PC-3 (cell line): Measurements from ENCODE around the gene HIPK2. TPM values are rescaled to one million over a fixed set of nuclear protein-coding genes. Genes with fewer than 3 reads are reported as not detected.

Experiments
- ATAC-seq: fragments of 200-7000 bp; cut with Tn5 transposase; 2 replicates; pipeline ENCODE4 v1.9.1; 2020; ENCODE audit warnings: mild to moderate bottlenecking, moderate library complexity
- BruUV-seq: library from RNA; stranded (reverse); fragments of 400-500 nt; replicated peaks from 2 replicates; lab custom pipeline; 2021; lab: Mats Ljungman, UMichigan
- CTCF ChIA-PET: fragments of 300-600 bp; sonication (Branson Sonifier 250); formaldehyde crosslinking; loops from one replicate; lab custom pipeline; 2022; ENCODE audit warnings: antibody characterized with exemption; lab: Charles Lee
- POLR2A ChIA-PET: fragments of 300-600 bp; sonication (Branson Sonifier 250); formaldehyde crosslinking; loops from one replicate; lab custom pipeline; 2022; ENCODE audit warnings: antibody characterized with exemption; ENCODE audit not compliant: unreplicated experiment; lab: Charles Lee
- DNase-seq: peaks from one replicate; pipeline ENCODE4 v3.0.0-alpha.2; 2015
- H2AFZ ChIP-seq: fragments of 300-600 bp; sonication (generic); 2 replicates; pipeline ENCODE4 v1.6.0; 2016; ENCODE audit warnings: antibody characterized with exemption, low read length
- H3F3A ChIP-seq: fragments of 300-600 bp; sonication (generic); one replicate; pipeline ENCODE4 v1.6.0; 2017; ENCODE audit warnings: antibody characterized with exemption, low read length, control low read depth, mild to moderate bottlenecking; ENCODE audit not compliant: unreplicated experiment
- H3K27ac ChIP-seq: fragments of 300-600 bp; sonication (generic); 2 replicates; pipeline ENCODE4 v1.5.1; 2016; ENCODE audit warnings: mild to moderate bottlenecking, low read length
- H3K27me3 ChIP-seq: fragments of 300-600 bp; sonication (generic); 2 replicates; pipeline ENCODE4 v1.6.1; 2016; ENCODE audit warnings: low read length, mixed read lengths
- H3K36me3 ChIP-seq: fragments of 300-600 bp; sonication (generic); 2 replicates; pipeline ENCODE4 v1.6.1; 2016; ENCODE audit warnings: low read depth, mixed run types, low read length, mixed read lengths
- H3K4me1 ChIP-seq: fragments of 300-600 bp; sonication (generic); 2 replicates; pipeline ENCODE4 v1.5.1; 2016; ENCODE audit warnings: low read length; ENCODE audit not compliant: insufficient read depth
- H3K4me2 ChIP-seq: fragments of 300-600 bp; sonication (generic); 2 replicates; pipeline ENCODE4 v1.6.0; 2016; ENCODE audit warnings: low read length
- H3K4me3 ChIP-seq: fragments of 300-600 bp; sonication (generic); 2 replicates; pipeline ENCODE4 v1.5.1; 2016; ENCODE audit warnings: mild to moderate bottlenecking, low read length, mixed read lengths
- H3K79me2 ChIP-seq: fragments of 300-600 bp; sonication (generic); 2 replicates; pipeline ENCODE4 v1.6.1; 2017; ENCODE audit warnings: low read length, mixed read lengths
- H3K9ac ChIP-seq: fragments of 300-600 bp; sonication (generic); 2 replicates; pipeline ENCODE4 v1.6.0; 2016; ENCODE audit warnings: mild to moderate bottlenecking, low read length
- H3K9me2 ChIP-seq: fragments of 300-600 bp; sonication (generic); replicated peaks from 2 replicates; pipeline ENCODE4 v1.6.1; 2016; ENCODE audit warnings: mixed run types, low read length, mixed read lengths
- H3K9me3 ChIP-seq: fragments of 300-600 bp; sonication (generic); 2 replicates; pipeline ENCODE4 v1.6.1; 2016; ENCODE audit warnings: low read length, mixed read lengths
- H4K20me1 ChIP-seq: fragments of 300-600 bp; sonication (generic); 2 replicates; pipeline ENCODE4 v1.6.1; 2016; ENCODE audit warnings: low read length, mixed read lengths
- EZH2 ChIP-seq: fragments of 300-600 bp; sonication (generic); IDR thresholded peaks from one replicate; pipeline ENCODE4 v1.6.1; 2017; ENCODE audit warnings: antibody characterized with exemption, mild to moderate bottlenecking, low read length; ENCODE audit not compliant: unreplicated experiment
- EZH2phosphoT487 ChIP-seq: fragments of 300-600 bp; sonication (generic); IDR thresholded peaks from 2 replicates; pipeline ENCODE4 v1.6.1; 2018; ENCODE audit warnings: mild to moderate bottlenecking, antibody characterized with exemption, low read length, borderline replicate concordance
- intact Hi-C: fragments of 100-400 bp; cut with micrococcal nuclease; formaldehyde crosslinking; loops from 2 replicates; pipeline ENCODE4 v1.9.0; 2023
- total RNA-seq: library from RNA; depleted of rRNA; stranded (reverse); fragments of >200 nt; gene quantifications from 2 replicates; pipeline ENCODE4 v1.2.3, GENCODE V29; 2014
- TF ChIP-seq, protein P1 (sequence below): fragments of 300-600 bp; sonication (generic); conservative IDR thresholded peaks from 2 replicates; pipeline ENCODE4 v1.5.1; 2017; ENCODE audit warnings: antibody characterized with exemption, low read depth, mild to moderate bottlenecking, low read length

HIPK2 gene
- total RNA-seq, 1 experiment from 2014 or later: 38.1 TPM

- ChIA-PET CTCF (interaction anchor here (0.5 to 1.1 kb wide), 4 partner anchors 8 to 122 kb away, joined by 3 to 6 read pairs (median 3); no protein-coding TSS in a partner anchor), POLR2A (interaction anchor here (0.6 to 1.0 kb wide), 3 partner anchors 8 to 379 kb away, joined by 3 to 9 read pairs (median 3); no protein-coding TSS in a partner anchor)
- Histone ChIP-seq H3K4me1 (peaks cover 70% of the 10 kb centered on the region), H3K79me2 (peaks cover 44% of the 10 kb centered on the region), H3K9ac (peak overlapping the region; percentile 100), H3K9me2 (no peaks in the 10 kb centered on the region), H3K4me3 (peak overlapping the region; percentile 17; the same call in 1 of the 2 replicates), H4K20me1 (no peaks in the 10 kb centered on the region), H3K27me3 (no peaks in the 10 kb centered on the region), H2AFZ (no peak overlapping the region), H3K36me3 (0 out of 2 replicates have a peak, but pooled peaks cover 24% of the 10 kb centered on the region), H3K27ac (peak overlapping the region; percentile 100), H3K4me2 (peak overlapping the region; percentile 67), H3F3A (peaks cover 24% of the 10 kb centered on the region), H3K9me3 (no peaks in the 10 kb centered on the region)
- peak; percentile 89 for DNase-seq
- intact Hi-C loops: loop anchor here (1.0 to 2.0 kb wide), 4 partner anchors 8 to 91 kb away; no protein-coding TSS in a partner anchor
- peak; percentile 48 for ATAC-seq
- BruUV-seq: no TSS peak
- TF ChIP-seq EZH2 (no peak), EZH2phosphoT487 (no peak)
- TF ChIP-seq, protein P1, sequence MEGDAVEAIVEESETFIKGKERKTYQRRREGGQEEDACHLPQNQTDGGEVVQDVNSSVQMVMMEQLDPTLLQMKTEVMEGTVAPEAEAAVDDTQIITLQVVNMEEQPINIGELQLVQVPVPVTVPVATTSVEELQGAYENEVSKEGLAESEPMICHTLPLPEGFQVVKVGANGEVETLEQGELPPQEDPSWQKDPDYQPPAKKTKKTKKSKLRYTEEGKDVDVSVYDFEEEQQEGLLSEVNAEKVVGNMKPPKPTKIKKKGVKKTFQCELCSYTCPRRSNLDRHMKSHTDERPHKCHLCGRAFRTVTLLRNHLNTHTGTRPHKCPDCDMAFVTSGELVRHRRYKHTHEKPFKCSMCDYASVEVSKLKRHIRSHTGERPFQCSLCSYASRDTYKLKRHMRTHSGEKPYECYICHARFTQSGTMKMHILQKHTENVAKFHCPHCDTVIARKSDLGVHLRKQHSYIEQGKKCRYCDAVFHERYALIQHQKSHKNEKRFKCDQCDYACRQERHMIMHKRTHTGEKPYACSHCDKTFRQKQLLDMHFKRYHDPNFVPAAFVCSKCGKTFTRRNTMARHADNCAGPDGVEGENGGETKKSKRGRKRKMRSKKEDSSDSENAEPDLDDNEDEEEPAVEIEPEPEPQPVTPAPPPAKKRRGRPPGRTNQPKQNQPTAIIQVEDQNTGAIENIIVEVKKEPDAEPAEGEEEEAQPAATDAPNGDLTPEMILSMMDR: no peak
Observed at GRCh38 chr7:139679731-139680594, 97.8 kb downstream of the HIPK2 start.

DNA sequence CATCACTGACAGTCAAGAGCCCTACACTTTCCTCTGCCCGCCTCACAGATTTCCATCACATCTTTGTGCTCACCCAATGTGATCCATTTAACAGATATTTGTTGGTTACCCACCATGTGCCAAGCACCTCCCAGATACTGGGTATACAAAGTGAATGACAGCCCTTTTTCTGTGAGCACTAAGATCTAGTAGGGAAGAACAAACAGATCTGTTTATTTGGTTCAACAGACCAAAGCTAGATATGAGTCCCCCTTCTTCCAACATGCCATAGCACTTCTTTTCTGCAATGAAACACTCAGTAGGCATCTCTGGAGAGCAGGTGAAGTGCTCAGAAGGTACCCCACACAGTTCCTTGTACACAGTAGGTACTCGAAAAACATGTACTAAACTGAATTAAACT is 101.4 kb downstream of the HIPK2 start:
- intact Hi-C loops: no loop called here
- peaks cover 30% of the 10 kb centered on the region for H3F3A ChIP-seq
- no TSS peak for BruUV-seq
- POLR2A ChIA-PET: no interaction called here
- H3K9ac ChIP-seq: no peak overlapping the region; the same call in 1 of the 2 replicates
- 0 out of 2 replicates have a peak, but pooled peaks cover 13% of the 10 kb centered on the region for H3K36me3 ChIP-seq
- CTCF ChIA-PET: no interaction called here
- TF ChIP-seq, protein P1: no peak
- TF ChIP-seq EZH2phosphoT487 (no peak), EZH2 (no peak)
- H3K27me3 ChIP-seq: no peaks in the 10 kb centered on the region
- no peaks in the 10 kb centered on the region for H3K9me2 ChIP-seq
- ATAC-seq (no peak), DNase-seq (no peak)
- no peak overlapping the region for H3K4me2 ChIP-seq
- H4K20me1 ChIP-seq: no peaks in the 10 kb centered on the region
- no peak overlapping the region for H3K4me3 ChIP-seq
- H3K4me1 ChIP-seq: peaks cover 68% of the 10 kb centered on the region
- H3K27ac ChIP-seq: peak overlapping the region; percentile 100
- H3K79me2 ChIP-seq: peaks cover 44% of the 10 kb centered on the region
- no peaks in the 10 kb centered on the region for H3K9me3 ChIP-seq
- no peak overlapping the region for H2AFZ ChIP-seq
